A673 (cell line): ENCODE results near the gene RMDN3. TPM values are rescaled to one million over a fixed set of nuclear protein-coding genes. Genes with fewer than 3 reads are reported as not detected.

Experiments
- BruUV-seq: library from RNA; stranded (reverse); fragments of 400-500 nt; replicated peaks from 2 replicates; lab custom pipeline; 2021; lab: Mats Ljungman, UMichigan
- CTCF ChIA-PET: fragments of 300-600 bp; sonication (Branson Sonifier 250); formaldehyde crosslinking; loops from one replicate; lab custom pipeline; 2022; ENCODE audit warnings: antibody characterized with exemption; lab: Charles Lee
- POLR2A ChIA-PET: fragments of 300-600 bp; sonication (Branson Sonifier 250); formaldehyde crosslinking; loops from one replicate; lab custom pipeline; 2022; ENCODE audit warnings: antibody characterized with exemption; ENCODE audit not compliant: low non-redundant PET; lab: Charles Lee
- DNase-seq: peaks from one replicate; pipeline ENCODE4 v3.0.0-alpha.2; 2015; ENCODE audit warnings: low spot score
- H3K27ac ChIP-seq: fragments of 200-600 bp; sonication (generic); 2 replicates; pipeline ENCODE4 v1.5.1; 2016; ENCODE audit warnings: mixed run types, low read depth, mild to moderate bottlenecking, mixed read lengths, antibody characterized with exemption, low read length; ENCODE audit not compliant: poor library complexity, severe bottlenecking
- H3K27me3 ChIP-seq: fragments of 200-600 bp; sonication (generic); replicated peaks from 2 replicates; pipeline ENCODE4 v1.6.1; 2017; ENCODE audit warnings: mixed run types, low read depth, mild to moderate bottlenecking, mixed read lengths, antibody characterized with exemption, low read length; ENCODE audit not compliant: insufficient read depth, poor library complexity
- H3K36me3 ChIP-seq: fragments of 200-600 bp; sonication (generic); 2 replicates; pipeline ENCODE4 v1.6.1; 2016; ENCODE audit warnings: mixed run types, mild to moderate bottlenecking, mixed read lengths, antibody characterized with exemption, low read length; ENCODE audit not compliant: insufficient read depth, poor library complexity, severe bottlenecking
- H3K4me1 ChIP-seq: fragments of 200-600 bp; sonication (generic); 2 replicates; pipeline ENCODE4 v1.6.1; 2017; ENCODE audit warnings: mixed run types, mild to moderate bottlenecking, mixed read lengths, antibody characterized with exemption, low read length; ENCODE audit not compliant: insufficient read depth, poor library complexity, severe bottlenecking
- H3K4me3 ChIP-seq: fragments of 200-600 bp; sonication (generic); 2 replicates; pipeline ENCODE4 v1.5.1; 2016; ENCODE audit warnings: low read depth, mixed run types, mild to moderate bottlenecking, mixed read lengths, low read length; ENCODE audit not compliant: poor library complexity, severe bottlenecking
- H3K9me3 ChIP-seq: fragments of 200-600 bp; sonication (generic); 2 replicates; pipeline ENCODE4 v1.6.1; 2016; ENCODE audit warnings: mixed run types, low read depth, mild to moderate bottlenecking, mixed read lengths, antibody characterized with exemption, low read length; ENCODE audit not compliant: poor library complexity, severe bottlenecking
- CTCF ChIP-seq: fragments of 300-800, 200-600 bp; sonication (generic); conservative IDR thresholded peaks from 2 replicates; pipeline ENCODE4 v1.5.1; 2017; ENCODE audit warnings: low read depth, mild to moderate bottlenecking, antibody characterized with exemption, low read length, moderate library complexity, mixed read lengths
- EZH2 ChIP-seq: fragments of 200-600 bp; sonication (generic); IDR thresholded peaks from 2 replicates; pipeline ENCODE4 v1.6.1; 2017; ENCODE audit warnings: borderline replicate concordance, low read depth, mild to moderate bottlenecking, mixed read lengths, antibody characterized with exemption, low read length; ENCODE audit not compliant: poor library complexity, severe bottlenecking
- intact Hi-C: fragments of 100-400 bp; cut with micrococcal nuclease; formaldehyde crosslinking; loops from one replicate; pipeline ENCODE4 v1.10.0; 2022; ENCODE audit not compliant: unreplicated experiment
- total RNA-seq: library from RNA; stranded (reverse); gene quantifications from 2 replicates; pipeline ENCODE4 v1.2.3, GENCODE V29; 2021

Gene RMDN3
- total RNA-seq, 1 experiment from 2014 or later, result 50.8 TPM

GRCh38 chr15:40782609-40783227 is 27.7 kb upstream of the RMDN3 start:
- CTCF ChIA-PET, result interaction anchor here (0.6 to 1.4 kb wide), 6 partner anchors 14 to 193 kb away, joined by 3 to 9 read pairs (median 4); partner anchors contain the start of gene GCHFR
- intact Hi-C loops, result loop anchor here (2.0 to 5.0 kb wide), 2 partner anchors 104 to 265 kb away; no protein-coding TSS in a partner anchor
- Histone ChIP-seq H3K27ac (no peak overlapping the region), H3K9me3 (no peaks in the 10 kb centered on the region), H3K36me3 (peaks cover 15% of the 10 kb centered on the region), H3K4me3 (no peak overlapping the region), H3K4me1 (peaks cover 9% of the 10 kb centered on the region), H3K27me3 (no peaks in the 10 kb centered on the region)
- BruUV-seq, result no TSS peak
- POLR2A ChIA-PET, result no interaction called here
- TF ChIP-seq EZH2 (no peak), CTCF (peak; percentile 68)
- DNase-seq, result peak; percentile 56

GRCh38 chr15:40776537-40777141 is 21.6 kb upstream of the RMDN3 start:
- Histone ChIP-seq H3K27ac (no peak overlapping the region), H3K27me3 (no peaks in the 10 kb centered on the region), H3K4me1 (no peaks in the 10 kb centered on the region), H3K9me3 (no peaks in the 10 kb centered on the region), H3K4me3 (no peak overlapping the region), H3K36me3 (peaks cover 33% of the 10 kb centered on the region)
- intact Hi-C loops, result no loop called here
- ChIA-PET POLR2A (no interaction called here), CTCF (no interaction called here)
- TF ChIP-seq CTCF (no peak), EZH2 (no peak)
- no peak for DNase-seq
- BruUV-seq, result no TSS peak

GRCh38 chr15:40775740-40776536 is 20.9 kb upstream of the RMDN3 start:
- no TSS peak for BruUV-seq
- POLR2A ChIA-PET, result no interaction called here
- CTCF ChIA-PET, result no interaction called here

More at GRCh38 chr15:40775740-40776536, 20.9 kb upstream of the RMDN3 start:
- Histone ChIP-seq H3K4me1 (no peaks in the 10 kb centered on the region), H3K27ac (no peak overlapping the region), H3K36me3 (peaks cover 33% of the 10 kb centered on the region), H3K4me3 (no peak overlapping the region), H3K27me3 (no peaks in the 10 kb centered on the region), H3K9me3 (no peaks in the 10 kb centered on the region)
- intact Hi-C loops, result no loop called here
- TF ChIP-seq CTCF (no peak), EZH2 (no peak)
- DNase-seq, result no peak
